ENCODE results near the gene RETREG1.
"Not testable (repeated sequence)": the region's sequence is repeated elsewhere in the genome, so short reads cannot be mapped to it uniquely, and the experiment has no call there.

The RETREG1 gene

GRCh38 chr5:16546732-16547131, 70.1 kb downstream of the RETREG1 start:
- TF ChIP-seq CTCF (IDR thresholded peaks at IDR 0.05; ENCODE audit: extremely low read depth, insufficient read depth, missing control alignments) = no peak
- DNase-seq (ENCODE audit: low spot score) = no peak
- in situ Hi-C loops (cut with MboI; ENCODE audit: low pct_unique_long_range_greater_than_20kb, low sequenced_read_pairs, unreplicated experiment) = no loop called here

GRCh38 chr5:16544607-16545374, 72.0 kb downstream of the RETREG1 start:
- in situ Hi-C loops (cut with MboI; ENCODE audit: low pct_unique_long_range_greater_than_20kb, low sequenced_read_pairs, unreplicated experiment) = no loop called here

GRCh38 chr5:16543206-16543605, 73.6 kb downstream of the RETREG1 start:
- DNase-seq (ENCODE audit: low spot score); in situ Hi-C loops (cut with MboI; ENCODE audit: low pct_unique_long_range_greater_than_20kb, low sequenced_read_pairs, unreplicated experiment): not testable (repeated sequence)

More at GRCh38 chr5:16544607-16545374, 72.0 kb downstream of the RETREG1 start:
- DNase-seq (ENCODE audit: low spot score) = no peak
- no peak for TF ChIP-seq CTCF (IDR thresholded peaks at IDR 0.05; ENCODE audit: extremely low read depth, insufficient read depth, missing control alignments)

GRCh38 chr5:16542236-16542635, 74.6 kb downstream of the RETREG1 start:
- no peak for TF ChIP-seq CTCF (IDR thresholded peaks at IDR 0.05; ENCODE audit: extremely low read depth, insufficient read depth, missing control alignments)
- in situ Hi-C loops (cut with MboI; ENCODE audit: low pct_unique_long_range_greater_than_20kb, low sequenced_read_pairs, unreplicated experiment) = no loop called here

GRCh38 chr5:16541592-16541991, 75.2 kb downstream of the RETREG1 start:
- in situ Hi-C loops (cut with MboI; ENCODE audit: low pct_unique_long_range_greater_than_20kb, low sequenced_read_pairs, unreplicated experiment); DNase-seq (ENCODE audit: low spot score): not testable (repeated sequence)

More at GRCh38 chr5:16542236-16542635, 74.6 kb downstream of the RETREG1 start:
- DNase-seq (ENCODE audit: low spot score) = no peak

- DNase-seq (ENCODE audit: low spot score) = no peak
- no peak for TF ChIP-seq CTCF (IDR thresholded peaks at IDR 0.05; ENCODE audit: extremely low read depth, insufficient read depth, missing control alignments)
- in situ Hi-C loops (cut with MboI; ENCODE audit: low pct_unique_long_range_greater_than_20kb, low sequenced_read_pairs, unreplicated experiment) = no loop called here
These were observed 76.4 kb downstream of the RETREG1 start for GRCh38 chr5:16540421-16540820.

GRCh38 chr5:16539169-16539666, 77.6 kb downstream of the RETREG1 start:
- DNase-seq (ENCODE audit: low spot score) = no peak
- TF ChIP-seq CTCF (IDR thresholded peaks at IDR 0.05; ENCODE audit: extremely low read depth, insufficient read depth, missing control alignments) = no peak
- in situ Hi-C loops (cut with MboI; ENCODE audit: low pct_unique_long_range_greater_than_20kb, low sequenced_read_pairs, unreplicated experiment) = no loop called here
